Neuronal stem cell (in vitro differentiated cells): ENCODE data around the gene NAA60.

Experiments used
- DNase-seq: peaks from one replicate; pipeline ENCODE4 v3.0.0-alpha.2; 2013; ENCODE audit warnings: low spot score
- H2AFZ ChIP-seq: one replicate; pipeline ENCODE4 v1.6.1; 2013; ENCODE audit warnings: mild to moderate bottlenecking, low read length, inconsistent platforms
- H2AK5ac ChIP-seq: 2 replicates; pipeline ENCODE4 v1.6.1; 2013; ENCODE audit warnings: low read depth, mild to moderate bottlenecking, inconsistent platforms, low read length, moderate library complexity, mixed read lengths
- H2BK120ac ChIP-seq: 2 replicates; pipeline ENCODE4 v1.6.1; 2013; ENCODE audit warnings: low read depth, mild to moderate bottlenecking, inconsistent platforms, low read length, moderate library complexity, mixed read lengths
- H2BK12ac ChIP-seq: one replicate; pipeline ENCODE4 v1.6.1; 2013; ENCODE audit warnings: low read length, inconsistent platforms
- H2BK15ac ChIP-seq: 2 replicates; pipeline ENCODE4 v1.6.1; 2013; ENCODE audit warnings: mild to moderate bottlenecking, low read length, inconsistent platforms, mixed read lengths
- H2BK5ac ChIP-seq: one replicate; pipeline ENCODE4 v1.6.1; 2013; ENCODE audit warnings: inconsistent platforms, mild to moderate bottlenecking, low read length, moderate library complexity
- H3K14ac ChIP-seq: one replicate; pipeline ENCODE4 v1.6.1; 2013; ENCODE audit warnings: low read length, inconsistent platforms
- H3K18ac ChIP-seq: 2 replicates; pipeline ENCODE4 v1.6.1; 2013; ENCODE audit warnings: low read length, inconsistent platforms
- H3K23ac ChIP-seq: 2 replicates; pipeline ENCODE4 v1.6.1; 2013; ENCODE audit warnings: low read depth, mild to moderate bottlenecking, mixed read lengths, low read length, inconsistent platforms; ENCODE audit not compliant: poor library complexity
- H3K27ac ChIP-seq: replicated peaks from 3 replicates; pipeline ENCODE4 v1.5.1; 2013; ENCODE audit warnings: low read length, inconsistent platforms
- H3K27me3 ChIP-seq, 3 experiments: 2 replicates each; pipeline ENCODE4 v1.6.1; 2013; ENCODE audit warnings: low read length in 3 of 3, mild to moderate bottlenecking in 2 of 3, inconsistent platforms in 1 of 3, low read depth in 1 of 3, mixed read lengths in 1 of 3, moderate library complexity in 1 of 3; ENCODE audit not compliant: control insufficient read depth in 3 of 3, insufficient read depth in 3 of 3
- H3K36me3 ChIP-seq, 2 donors: replicated peaks in 1 of 2; 2 replicates each; pipeline ENCODE4 v1.6.1; 2013; ENCODE audit warnings: low read length in 2 of 2; ENCODE audit not compliant: control insufficient read depth in 2 of 2, insufficient read depth in 2 of 2
- H3K4ac ChIP-seq: 2 replicates; pipeline ENCODE4 v1.6.1; 2013; ENCODE audit warnings: inconsistent platforms, mild to moderate bottlenecking, low read length, moderate library complexity
- H3K4me1 ChIP-seq, 2 donors: 1 replicate in 1 of 2; 2 replicates in 1 of 2; pipeline ENCODE4 v1.6.1; 2013; ENCODE audit warnings: low read length in 2 of 2, low read depth in 1 of 2; ENCODE audit not compliant: control insufficient read depth in 2 of 2, insufficient read depth in 1 of 2
- H3K4me2 ChIP-seq: one replicate; pipeline ENCODE4 v1.6.1; 2013; ENCODE audit warnings: mild to moderate bottlenecking, low read length, inconsistent platforms; ENCODE audit not compliant: insufficient read depth, poor library complexity, severe bottlenecking
- H3K4me3 ChIP-seq, 2 donors: 2 replicates each; pipeline ENCODE4 v1.5.1; 2013; ENCODE audit warnings: low read length in 2 of 2, mild to moderate bottlenecking in 2 of 2, inconsistent platforms in 1 of 2, moderate library complexity in 1 of 2
- H3K79me1 ChIP-seq: one replicate; pipeline ENCODE4 v1.6.1; 2013; ENCODE audit warnings: low read depth, mild to moderate bottlenecking, inconsistent platforms, low read length, moderate library complexity
- H3K9ac ChIP-seq: one replicate; pipeline ENCODE4 v1.6.1; 2013; ENCODE audit warnings: mild to moderate bottlenecking, low read depth, low read length, inconsistent platforms; ENCODE audit not compliant: poor library complexity
- H3K9me3 ChIP-seq, 2 donors: replicated peaks in 1 of 2; 2 replicates each; pipeline versions ENCODE3 to v1.6.1; 2013; ENCODE audit warnings: low read length in 2 of 2, mild to moderate bottlenecking in 2 of 2, inconsistent platforms in 1 of 2, low read depth in 1 of 2, mixed read lengths in 1 of 2, moderate library complexity in 1 of 2; ENCODE audit not compliant: control insufficient read depth in 2 of 2, insufficient read depth in 1 of 2
- H4K8ac ChIP-seq: one replicate; pipeline ENCODE4 v1.6.1; 2013; ENCODE audit warnings: low read depth, mild to moderate bottlenecking, inconsistent platforms, low read length, moderate library complexity
- H4K91ac ChIP-seq: one replicate; pipeline ENCODE4 v1.6.1; 2013; ENCODE audit warnings: low read length, low read depth, mild to moderate bottlenecking, inconsistent platforms; ENCODE audit not compliant: poor library complexity
- WGBS, 2 donors: extraction: QIAGEN DNeasy Blood & Tissue Kit; methylation state at CpG; one replicate each; pipeline ENCODE4 v1.1.7; 2013; ENCODE audit warnings: missing lambda C conversion rate in 2 of 2, mixed read lengths in 1 of 2; ENCODE audit not compliant: insufficient read length in 2 of 2, insufficient replicate concordance in 1 of 2; ENCODE audit errors: extremely low coverage in 2 of 2; 5-methylcytosine and 5-hydroxymethylcytosine counted together

The NAA60 gene

GRCh38 chr16:3480901-3481695, 37.6 kb downstream of the NAA60 start:
- Histone ChIP-seq H4K91ac (no peak overlapping the region), H3K4me1 (peaks cover 0 to 3% of the 10 kb centered on the region in 2 donors), H2BK5ac (no peak overlapping the region), H3K4me3 (no peak overlapping the region), H4K8ac (no peak overlapping the region), H2AK5ac (no peak overlapping the region), H3K23ac (no peak overlapping the region), H3K18ac (no peak overlapping the region), H3K4ac (no peak overlapping the region), H2BK15ac (no peak overlapping the region), H2BK120ac (no peak overlapping the region), H2AFZ (no peak overlapping the region), H3K9ac (no peak overlapping the region), H3K27me3 (no peaks in the 10 kb centered on the region), H3K36me3 (peaks cover 43 to 78% of the 10 kb centered on the region in 2 donors), H2BK12ac (no peak overlapping the region), H3K4me2 (no peak overlapping the region), H3K79me1 (peaks cover 11% of the 10 kb centered on the region), H3K14ac (no peak overlapping the region), H3K9me3 (peaks cover 0 to 3% of the 10 kb centered on the region in 2 donors), H3K27ac (no peak overlapping the region)
- WGBS, 2 donors, result no CpG with 5 or more reads among the region's 18 CpGs
- no peak for DNase-seq

GRCh38 chr16:3481696-3482658, 38.5 kb downstream of the NAA60 start:
- Histone ChIP-seq H3K4me2 (no peak overlapping the region), H3K4me3 (no peak overlapping the region), H3K27ac (no peak overlapping the region), H4K8ac (no peak overlapping the region), H2AK5ac (no peak overlapping the region), H3K18ac (no peak overlapping the region), H3K14ac (no peak overlapping the region), H3K4me1 (peaks cover 0 to 3% of the 10 kb centered on the region in 2 donors), H3K36me3 (peaks cover 45 to 86% of the 10 kb centered on the region in 2 donors), H3K27me3 (no peaks in the 10 kb centered on the region), H2BK15ac (no peak overlapping the region), H3K4ac (no peak overlapping the region), H4K91ac (no peak overlapping the region), H2BK12ac (no peak overlapping the region), H3K79me1 (peaks cover 11% of the 10 kb centered on the region), H2BK5ac (no peak overlapping the region), H3K23ac (no peak overlapping the region), H3K9ac (peak overlapping the region; percentile 54), H2BK120ac (no peak overlapping the region), H2AFZ (no peak overlapping the region), H3K9me3 (peaks cover 0 to 3% of the 10 kb centered on the region in 2 donors)
- no peak for DNase-seq
- no CpG with 5 or more reads among the region's 32 CpGs for WGBS, 2 donors

- no peak overlapping the region for H2BK120ac ChIP-seq
- no peak overlapping the region for H3K18ac ChIP-seq
- peaks cover 14% of the 10 kb centered on the region for H3K79me1 ChIP-seq
- H3K23ac ChIP-seq, result no peak overlapping the region
- H3K4ac ChIP-seq, result no peak overlapping the region
- no peak overlapping the region for H2BK5ac ChIP-seq
- H2BK15ac ChIP-seq, result no peak overlapping the region
- H2AFZ ChIP-seq, result no peak overlapping the region
- peaks cover 48 to 89% of the 10 kb centered on the region in 2 donors for H3K36me3 ChIP-seq
- H3K27me3 ChIP-seq, result no peaks in the 10 kb centered on the region
- no peak overlapping the region for H2AK5ac ChIP-seq
- H4K91ac ChIP-seq, result no peak overlapping the region
- no peak for DNase-seq
- H3K27ac ChIP-seq, result no peak overlapping the region
- no peak overlapping the region for H4K8ac ChIP-seq
- H3K9me3 ChIP-seq, result peaks cover 0 to 3% of the 10 kb centered on the region in 2 donors
- WGBS, 2 donors, result no CpG with 5 or more reads among the region's 18 CpGs
- H3K9ac ChIP-seq, result peak overlapping the region; percentile 54
- H3K4me3 ChIP-seq, result no peak overlapping the region
- no peak overlapping the region for H3K14ac ChIP-seq
- H3K4me1 ChIP-seq, result peaks cover 0 to 3% of the 10 kb centered on the region in 2 donors
- H2BK12ac ChIP-seq, result no peak overlapping the region
- no peak overlapping the region for H3K4me2 ChIP-seq
Measured at GRCh38 chr16:3482659-3483241, 39.3 kb downstream of the NAA60 start.
